Adrenal gland (tissue), 5 donors: Measurements from ENCODE around the gene SPTBN1.

Experiments
- POLR2A ChIP-seq, 2 donors: fragments of 450-650 bp; IDR thresholded peaks; one replicate each; pipeline ENCODE4 v1.6.1; 2017; ENCODE audit warnings: antibody characterized with exemption in 2 of 2, mild to moderate bottlenecking in 2 of 2, moderate library complexity in 1 of 2
- TF ChIP-seq, protein P1 (sequence below), 6 experiments: fragments of 450-650 bp in 4 of 6; fragments of 200-600 bp in 2 of 6; sonication (generic) in 1 of 6; IDR thresholded peaks; 1 replicate in 5 of 6; 2 replicates in 1 of 6; pipeline versions ENCODE4 v1.5.1 to v1.8.0; 2016 to 2021; ENCODE audit warnings: antibody characterized with exemption in 6 of 6, mild to moderate bottlenecking in 2 of 6, moderate library complexity in 1 of 6
- donor health status: DM: no; HTN: no; CAD: no.

GRCh38 chr2:54614819-54615218, 158.7 kb downstream of the SPTBN1 start:
- TF ChIP-seq POLR2A (IDR thresholded peaks at IDR 0.05): no peak
- TF ChIP-seq, protein P1, sequence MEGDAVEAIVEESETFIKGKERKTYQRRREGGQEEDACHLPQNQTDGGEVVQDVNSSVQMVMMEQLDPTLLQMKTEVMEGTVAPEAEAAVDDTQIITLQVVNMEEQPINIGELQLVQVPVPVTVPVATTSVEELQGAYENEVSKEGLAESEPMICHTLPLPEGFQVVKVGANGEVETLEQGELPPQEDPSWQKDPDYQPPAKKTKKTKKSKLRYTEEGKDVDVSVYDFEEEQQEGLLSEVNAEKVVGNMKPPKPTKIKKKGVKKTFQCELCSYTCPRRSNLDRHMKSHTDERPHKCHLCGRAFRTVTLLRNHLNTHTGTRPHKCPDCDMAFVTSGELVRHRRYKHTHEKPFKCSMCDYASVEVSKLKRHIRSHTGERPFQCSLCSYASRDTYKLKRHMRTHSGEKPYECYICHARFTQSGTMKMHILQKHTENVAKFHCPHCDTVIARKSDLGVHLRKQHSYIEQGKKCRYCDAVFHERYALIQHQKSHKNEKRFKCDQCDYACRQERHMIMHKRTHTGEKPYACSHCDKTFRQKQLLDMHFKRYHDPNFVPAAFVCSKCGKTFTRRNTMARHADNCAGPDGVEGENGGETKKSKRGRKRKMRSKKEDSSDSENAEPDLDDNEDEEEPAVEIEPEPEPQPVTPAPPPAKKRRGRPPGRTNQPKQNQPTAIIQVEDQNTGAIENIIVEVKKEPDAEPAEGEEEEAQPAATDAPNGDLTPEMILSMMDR (IDR thresholded peaks at IDR 0.05): no peak
